ENCODE measurements around the gene KIF12.

The KIF12 gene

DNA sequence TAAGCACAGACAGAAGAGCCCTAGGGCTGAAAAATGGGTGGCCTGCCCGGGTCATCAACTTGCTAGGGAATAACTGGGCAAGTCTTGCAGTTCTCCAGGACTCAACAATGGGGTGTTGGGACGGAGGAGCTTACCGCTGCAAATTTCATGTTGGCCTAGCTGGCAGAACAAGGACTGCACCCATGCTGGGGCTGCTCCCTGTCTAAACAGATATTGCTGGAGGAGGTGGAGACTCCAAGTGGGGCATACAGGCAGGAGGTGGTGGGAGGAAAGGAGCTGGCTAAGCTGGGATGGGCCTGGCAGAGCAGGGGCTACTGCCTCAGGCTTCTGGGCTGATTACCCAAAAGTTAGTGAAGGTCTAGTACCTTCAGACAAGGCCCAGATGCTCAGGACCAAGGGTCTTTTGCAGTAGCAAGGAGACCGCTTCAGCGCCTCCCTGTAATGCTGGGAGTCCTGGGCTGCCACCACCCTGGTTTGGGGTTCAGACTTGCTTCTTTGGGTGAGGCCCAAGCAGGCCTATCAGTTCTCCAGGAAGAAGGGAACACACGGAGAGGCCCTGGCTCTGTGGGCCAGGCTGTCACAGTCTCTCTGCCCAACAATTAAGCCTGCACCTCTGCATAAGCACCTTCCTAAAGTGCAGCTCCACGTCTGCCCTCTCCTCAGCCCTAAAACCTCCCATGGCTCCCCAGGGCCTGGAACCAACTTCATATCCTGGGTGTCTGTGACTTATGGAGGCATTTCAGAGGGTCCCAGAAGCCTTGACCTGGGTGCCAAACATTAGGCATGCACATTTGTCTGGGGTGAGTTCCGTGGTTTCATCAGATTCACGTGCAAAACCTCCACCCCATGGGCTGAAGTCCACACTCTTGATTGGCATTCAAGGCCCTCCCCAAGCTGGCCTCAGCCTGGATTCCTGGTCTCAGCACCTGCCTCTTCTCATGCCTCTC is 24.2 kb upstream of the KIF12 start:
- no peak for DNase-seq (ENCODE audit: low spot score)

DNA sequence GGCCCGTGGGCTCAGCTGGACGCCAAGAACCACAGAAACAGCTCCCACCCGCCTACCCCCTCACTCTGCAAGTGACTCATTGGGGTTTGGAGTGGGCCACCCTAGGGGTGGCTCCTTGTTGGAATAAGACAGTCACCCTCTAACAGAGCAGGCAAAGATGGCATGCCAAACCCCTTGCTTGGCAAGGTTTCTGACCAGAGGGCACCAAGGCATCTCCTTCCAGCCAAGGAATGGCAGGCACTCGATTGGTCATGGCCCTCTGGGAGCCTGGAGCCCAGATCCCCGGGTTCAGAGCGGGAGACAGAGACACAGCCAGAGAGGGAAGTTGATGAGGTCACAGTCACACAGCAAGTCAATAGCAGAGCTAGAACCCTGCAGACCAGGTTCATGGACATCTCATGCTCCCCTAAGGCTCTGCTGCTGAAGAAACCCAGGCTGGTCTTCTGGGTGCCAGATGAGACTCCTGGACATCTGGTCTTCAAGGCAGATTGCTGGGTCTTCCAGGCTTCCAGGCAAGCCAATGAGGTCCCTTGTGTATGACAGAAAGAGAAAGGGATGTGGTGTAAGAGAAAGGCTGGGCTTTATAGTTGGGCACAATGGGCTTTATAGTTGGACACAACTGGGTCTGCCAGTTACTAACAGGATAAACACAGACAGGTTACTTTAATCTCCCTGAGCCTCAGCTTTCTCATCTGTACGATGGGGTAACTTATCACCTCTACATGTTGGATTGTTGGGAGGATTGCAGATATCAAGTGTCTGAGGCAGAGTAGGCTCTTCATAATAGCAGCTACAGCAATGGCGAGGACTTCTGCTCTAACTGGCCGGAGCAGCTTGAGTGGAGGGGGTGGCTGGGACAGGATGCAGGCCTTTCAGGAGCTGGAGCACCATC is 23.3 kb upstream of the KIF12 start:
- DNase-seq (ENCODE audit: low spot score) = no peak

DNA sequence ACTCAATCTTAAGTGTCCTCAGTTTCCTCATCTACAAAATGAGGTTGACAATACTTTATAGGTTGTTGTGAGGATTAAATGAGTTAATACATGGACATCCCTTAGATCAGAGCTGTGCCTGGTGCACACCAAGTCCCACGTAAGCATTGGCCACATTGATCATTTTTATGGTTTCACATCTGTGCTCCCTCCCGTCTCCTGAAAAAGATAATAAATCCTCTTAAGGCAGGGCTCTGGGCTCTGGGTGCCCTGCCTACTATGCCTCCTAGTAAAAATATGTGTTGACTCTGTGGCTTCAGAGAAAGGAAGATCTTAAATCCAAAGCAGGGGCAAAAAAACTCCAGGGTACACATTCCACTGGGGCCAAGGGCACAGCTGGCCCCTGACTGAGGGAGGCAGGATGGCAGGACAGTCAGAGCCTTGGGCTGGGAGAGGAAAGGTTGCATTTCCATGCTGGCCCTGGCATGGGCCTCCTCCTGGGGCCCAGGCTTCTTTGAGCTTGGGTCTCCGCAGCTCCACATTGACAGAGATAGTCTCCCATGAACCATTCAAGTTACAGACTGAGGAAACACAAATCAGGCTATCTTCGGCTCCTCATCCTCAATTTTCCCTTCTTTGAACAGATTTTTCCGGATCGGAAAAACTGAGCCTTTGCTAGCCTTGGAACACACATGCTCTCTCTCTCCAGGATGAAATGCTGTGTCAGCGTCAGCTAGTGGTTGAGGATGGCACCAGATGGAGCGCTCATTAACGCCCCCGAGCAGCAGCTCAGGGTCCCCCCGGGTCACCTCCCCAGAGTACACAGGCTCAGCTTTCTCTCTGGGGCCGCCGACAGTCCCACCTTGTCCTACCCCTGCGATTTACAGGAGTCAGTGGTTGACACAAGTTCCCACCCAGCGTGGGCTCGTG is 22.4 kb upstream of the KIF12 start:
- no peak for DNase-seq (ENCODE audit: low spot score)

DNA sequence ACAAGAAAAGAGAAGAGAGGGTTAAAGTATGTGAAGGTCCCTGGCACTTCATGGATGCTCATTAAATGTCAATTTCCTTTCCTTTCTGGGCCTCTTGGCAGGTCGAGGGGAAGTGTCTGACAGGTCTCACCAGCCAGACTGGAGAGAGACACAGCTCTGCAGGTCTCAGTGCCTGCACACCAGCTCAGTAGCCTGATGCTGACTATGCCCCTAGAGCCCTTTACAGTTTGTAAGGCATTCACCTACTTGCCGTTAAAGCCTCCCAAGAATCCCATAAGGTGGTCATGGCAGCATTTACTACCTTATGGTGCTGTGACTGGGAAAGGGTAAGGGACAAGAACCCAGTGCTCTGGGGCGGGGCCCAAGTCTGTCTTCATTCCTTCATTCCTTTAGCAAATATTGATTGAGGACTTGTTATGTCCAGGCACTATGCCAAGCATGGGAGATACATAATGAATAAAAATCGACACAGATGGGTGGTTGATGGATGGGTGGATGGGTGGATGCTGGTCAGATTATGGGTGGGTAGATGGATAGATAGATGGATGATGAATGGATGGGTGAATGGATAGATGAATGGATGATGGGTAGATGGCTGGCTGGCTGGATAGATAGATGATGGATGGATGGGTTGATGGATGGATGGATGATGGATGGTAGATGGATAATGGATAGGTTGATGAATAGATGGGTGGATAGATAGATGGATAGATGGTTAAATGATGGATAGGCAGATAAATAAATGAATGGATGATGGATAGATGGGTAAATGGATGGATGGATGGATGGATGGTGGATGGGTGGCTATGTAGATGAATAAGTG is 21.3 kb upstream of the KIF12 start:
- DNase-seq (ENCODE audit: low spot score) = no peak

DNA sequence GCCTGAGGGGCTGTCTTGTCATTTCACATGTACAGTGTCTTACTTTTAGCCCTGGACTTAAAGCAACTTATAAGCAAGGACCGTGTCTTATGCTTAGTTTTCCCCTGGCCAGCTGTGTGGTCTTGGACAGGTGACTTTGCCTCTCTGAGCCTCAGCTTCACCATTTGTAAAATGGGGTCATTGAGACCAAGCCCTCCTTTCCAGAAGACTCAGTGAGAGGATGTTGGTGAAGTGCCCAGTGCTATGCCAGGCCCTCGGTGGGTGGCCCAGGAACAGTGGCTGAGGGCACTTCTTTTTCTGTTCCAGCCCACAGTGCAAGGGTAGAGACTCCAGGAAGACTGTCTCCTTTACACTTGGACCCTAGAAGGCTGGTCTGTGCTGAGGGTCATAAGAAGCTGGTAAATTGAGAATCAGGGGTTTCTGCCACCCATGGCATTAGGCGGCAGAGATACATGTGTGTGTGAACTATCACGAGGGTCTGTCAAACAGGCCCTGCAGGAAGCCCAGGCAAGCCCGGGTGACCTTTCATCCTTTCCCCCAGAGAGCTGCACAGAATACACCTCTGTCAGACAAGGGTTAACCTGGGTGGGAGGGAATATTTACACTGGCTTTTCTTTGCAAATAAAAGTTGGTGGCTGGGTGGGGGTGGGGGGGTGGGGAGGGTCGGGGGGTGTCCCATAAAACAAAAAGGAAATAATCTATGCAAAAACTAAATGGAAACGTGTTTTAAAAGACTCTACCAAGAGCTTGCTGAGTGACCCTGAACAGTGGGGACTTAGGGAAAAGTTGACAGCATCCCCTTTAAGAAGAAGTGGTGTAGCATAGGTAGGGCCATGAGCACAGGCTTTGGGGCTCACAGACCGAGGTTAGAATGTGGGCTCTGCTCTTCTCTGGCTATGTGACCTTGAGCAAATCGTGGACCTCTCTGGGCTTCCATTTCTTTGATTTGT is 20.4 kb upstream of the KIF12 start:
- no peak for DNase-seq (ENCODE audit: low spot score)

DNA sequence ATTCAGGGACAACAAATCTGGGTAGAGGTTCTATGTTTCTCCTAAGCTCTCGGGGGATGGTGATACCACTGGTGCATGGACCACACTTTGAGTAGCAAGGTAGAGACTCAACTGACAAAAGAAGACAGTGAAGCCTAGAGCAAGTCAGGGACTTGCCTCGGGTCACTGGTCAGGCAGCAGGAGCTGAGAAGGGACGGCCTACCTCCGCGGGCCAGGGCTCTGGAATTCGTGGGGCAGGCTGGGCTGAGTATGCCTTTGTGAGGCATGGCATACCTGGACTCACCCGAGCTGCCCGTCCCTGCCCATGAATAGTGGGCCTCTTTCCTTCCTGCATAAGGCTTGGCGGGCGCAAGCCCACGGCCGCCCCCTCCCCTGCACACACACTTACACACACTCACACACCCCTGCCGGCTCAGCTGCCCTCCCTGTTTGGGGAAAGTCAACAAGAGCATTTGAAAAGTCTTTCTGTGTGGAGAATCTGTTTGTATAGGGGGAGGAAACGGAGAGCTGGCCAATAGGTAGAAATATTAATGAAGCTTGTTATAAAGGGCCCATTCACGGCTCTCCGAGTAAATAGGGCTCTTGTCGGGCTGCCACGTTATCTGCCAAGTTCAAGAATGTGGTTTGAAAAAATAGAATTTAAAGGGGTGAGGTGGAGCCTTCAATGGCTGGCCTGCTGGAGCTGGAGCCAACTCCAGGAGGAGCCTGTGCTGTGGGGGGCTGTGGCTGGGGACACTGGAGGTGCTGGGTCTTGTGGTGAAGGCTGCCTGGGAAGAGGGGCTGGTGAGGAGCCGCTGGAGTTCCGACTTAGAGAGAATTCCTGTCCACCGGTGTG is 19.1 kb upstream of the KIF12 start:
- DNase-seq (ENCODE audit: low spot score) = peak; percentile 10

DNA sequence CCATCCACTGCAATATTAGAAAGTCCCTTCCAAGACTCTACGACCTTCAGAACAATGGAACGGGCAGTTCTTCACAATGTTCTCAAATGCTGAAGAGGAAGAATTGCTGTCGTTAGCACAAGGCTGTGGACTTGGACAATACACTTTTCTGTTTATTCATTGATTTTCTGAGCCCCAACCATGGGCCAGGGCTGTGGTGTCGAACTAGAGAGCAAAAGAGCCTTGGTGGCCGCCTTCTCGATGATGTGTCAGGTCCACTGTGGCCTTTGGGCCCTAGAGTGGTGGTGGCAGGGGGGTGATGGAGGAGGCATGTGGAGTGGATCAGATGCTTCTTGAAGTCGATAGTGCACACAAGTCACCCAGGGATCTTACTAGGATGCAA is 18.5 kb upstream of the KIF12 start:
- DNase-seq (ENCODE audit: low spot score) = no peak

DNA sequence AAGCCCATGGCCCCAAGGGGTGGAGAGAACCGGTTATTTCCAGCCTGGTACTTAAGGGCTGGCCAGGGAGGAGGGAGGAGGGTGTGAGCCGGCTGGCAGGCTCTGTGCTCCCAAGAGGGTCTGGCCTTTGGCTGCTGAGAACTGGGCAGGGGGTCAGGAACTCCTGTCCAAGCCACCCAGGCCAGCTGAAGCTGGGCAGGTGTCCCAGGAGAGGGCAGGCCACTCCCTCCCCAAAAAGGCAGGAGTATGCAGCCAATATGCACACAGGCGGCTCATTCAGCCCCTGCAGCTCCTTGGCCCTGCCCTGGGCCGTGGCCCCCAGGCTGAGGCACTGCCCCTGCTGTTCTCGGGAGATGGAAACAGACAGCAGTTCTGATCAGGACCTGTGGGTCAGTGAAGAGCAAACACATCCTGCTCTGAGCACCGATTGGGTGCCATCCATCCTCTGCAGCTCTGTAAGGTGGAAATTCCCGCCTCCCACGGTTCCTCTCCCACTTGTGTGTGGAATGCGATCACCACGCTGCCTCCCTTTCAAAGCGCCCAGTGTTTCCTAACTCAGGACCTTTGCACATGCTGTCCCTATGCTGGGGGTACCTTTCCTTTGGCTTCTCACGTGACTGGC is 17.1 kb upstream of the KIF12 start:
- no peak for DNase-seq (ENCODE audit: low spot score)

DNA sequence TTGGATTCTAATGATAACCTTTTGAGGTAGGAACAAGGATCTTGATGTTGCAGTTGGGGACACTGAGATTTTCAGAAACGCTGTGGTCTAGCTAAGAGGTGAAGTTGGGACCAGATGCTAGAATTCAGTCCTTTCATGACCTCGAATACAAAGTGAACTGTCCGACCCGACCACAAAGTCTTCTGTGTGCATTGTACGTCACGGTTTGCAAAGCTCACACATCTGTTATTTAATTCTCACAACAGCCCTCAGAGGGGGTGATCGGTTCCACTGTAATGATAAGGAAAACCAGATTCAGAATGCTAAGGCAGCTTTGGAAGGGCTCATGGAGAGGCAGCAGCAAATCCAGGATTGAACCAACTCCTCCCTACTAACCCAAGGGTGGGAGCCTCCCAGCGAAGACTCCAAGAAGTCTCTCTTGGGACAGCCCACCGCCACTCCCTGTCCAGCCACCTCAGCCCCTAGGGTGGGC is 16.6 kb upstream of the KIF12 start:
- no peak for DNase-seq (ENCODE audit: low spot score)

DNA sequence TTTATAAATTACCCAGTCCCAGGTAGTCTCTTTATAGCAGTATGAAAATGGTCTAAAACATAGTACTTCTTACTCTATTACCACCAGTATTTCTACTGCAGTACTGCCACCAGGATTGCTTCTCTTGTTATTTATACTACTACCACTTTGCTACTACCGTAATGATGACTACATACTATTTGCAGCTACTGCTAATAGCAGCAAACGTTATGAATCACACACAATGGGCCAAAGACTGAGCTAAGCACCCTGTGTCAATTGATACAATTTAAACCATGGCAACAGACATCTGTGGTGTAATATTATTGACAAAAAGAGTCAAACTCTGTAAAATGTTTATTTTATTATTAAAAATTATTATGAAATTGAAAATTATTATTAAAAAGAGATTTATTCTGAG is 15.3 kb upstream of the KIF12 start:
- DNase-seq (ENCODE audit: low spot score) = no peak

DNA sequence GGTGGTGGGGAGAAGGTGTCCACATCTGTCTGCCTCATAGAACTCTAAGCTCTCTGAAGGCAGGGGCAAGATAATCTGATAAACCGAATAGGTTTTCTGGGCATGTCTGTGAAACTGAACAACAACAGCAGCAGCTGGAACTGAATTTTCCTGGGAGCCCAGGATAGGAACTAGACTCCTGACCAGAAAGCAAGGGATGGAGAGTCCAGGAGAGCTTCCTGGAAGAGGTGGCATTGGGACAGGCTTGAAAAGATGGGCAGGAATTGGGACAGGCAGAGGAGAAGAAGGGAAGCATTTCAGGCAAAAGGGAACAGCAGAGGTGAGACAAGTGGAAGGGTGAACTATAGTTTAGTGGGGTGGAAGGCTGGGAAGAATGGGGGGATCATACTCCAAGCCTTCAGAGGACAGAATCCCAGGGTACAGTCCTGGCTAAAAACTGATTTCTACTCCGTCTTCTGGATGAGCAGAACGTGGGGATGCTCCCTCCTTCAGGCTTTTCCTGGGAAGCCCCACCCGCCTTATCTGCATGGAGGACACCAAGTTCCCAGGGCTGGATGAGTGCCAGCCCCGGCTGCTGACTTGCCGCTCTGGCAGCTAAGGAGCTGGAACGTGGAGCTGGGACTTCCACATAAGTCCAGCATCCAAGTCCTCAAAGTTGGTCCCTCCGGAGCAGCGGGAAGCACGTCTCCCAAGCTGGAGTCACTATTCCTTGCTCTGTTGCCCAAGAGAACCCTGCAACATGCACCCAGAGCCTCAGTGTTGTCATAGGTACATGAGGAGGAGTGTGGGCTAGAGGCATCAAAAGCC is 13.9 kb upstream of the KIF12 start:
- DNase-seq (ENCODE audit: low spot score) = no peak

DNA sequence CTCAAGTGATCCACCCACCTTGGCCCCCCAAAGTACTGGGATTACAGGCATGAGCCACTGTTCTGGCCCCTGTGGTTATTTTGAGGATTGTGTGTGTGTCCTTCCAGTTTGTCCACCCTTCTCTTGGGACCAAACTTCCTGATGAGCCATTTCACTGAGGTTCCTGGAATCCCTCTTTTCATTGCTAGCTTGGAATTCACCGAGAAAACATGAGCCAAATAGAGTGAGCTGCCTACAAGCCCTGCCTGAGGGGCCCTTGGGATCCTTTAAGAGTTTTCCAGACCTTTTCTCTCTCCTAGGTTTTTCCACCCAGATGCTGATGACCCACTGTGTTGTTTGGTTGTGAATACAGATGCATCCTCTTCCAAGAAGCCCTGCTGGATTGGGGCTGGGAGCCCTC is 13.2 kb upstream of the KIF12 start:
- DNase-seq (ENCODE audit: low spot score) = no peak

DNA sequence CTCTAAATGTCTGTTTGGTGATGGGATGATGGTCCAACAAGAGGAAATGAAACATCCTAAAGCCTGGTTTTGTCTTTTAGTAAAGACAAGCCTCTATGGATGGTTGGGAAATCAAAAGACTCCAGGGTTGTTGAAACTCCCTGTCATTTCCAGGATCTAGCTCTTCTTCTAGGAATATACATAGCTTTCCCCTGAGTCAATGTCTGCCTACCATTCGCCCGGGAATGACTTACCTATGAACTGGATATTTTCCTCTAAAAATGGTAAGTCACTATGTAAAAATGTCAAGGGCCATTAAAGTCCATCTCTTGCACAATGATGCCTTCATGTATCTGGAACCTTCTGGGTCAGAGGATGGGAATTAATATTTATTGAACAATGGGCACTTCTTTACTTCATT is 11.1 kb upstream of the KIF12 start:
- DNase-seq (ENCODE audit: low spot score) = no peak

DNA sequence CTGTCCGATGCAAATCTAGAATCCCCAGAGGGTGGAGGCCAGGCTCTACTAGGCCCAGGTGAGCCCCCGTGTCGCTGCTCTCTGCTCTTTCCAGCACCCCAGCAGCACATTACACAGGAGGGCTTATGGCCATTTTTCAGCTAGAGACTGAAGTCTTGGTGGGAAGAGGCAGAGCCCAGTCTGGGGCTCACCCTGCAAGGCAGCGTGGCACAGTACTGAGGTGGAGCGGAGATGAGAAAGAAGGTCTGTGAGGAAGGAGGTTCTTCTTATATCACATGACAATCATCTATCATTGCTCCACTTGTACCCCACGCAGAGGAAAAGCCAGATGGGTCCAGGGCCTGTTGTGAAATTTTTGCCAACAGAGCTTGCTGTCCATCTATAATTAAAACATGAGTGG is 10.0 kb upstream of the KIF12 start:
- DNase-seq (ENCODE audit: low spot score) = no peak

DNA sequence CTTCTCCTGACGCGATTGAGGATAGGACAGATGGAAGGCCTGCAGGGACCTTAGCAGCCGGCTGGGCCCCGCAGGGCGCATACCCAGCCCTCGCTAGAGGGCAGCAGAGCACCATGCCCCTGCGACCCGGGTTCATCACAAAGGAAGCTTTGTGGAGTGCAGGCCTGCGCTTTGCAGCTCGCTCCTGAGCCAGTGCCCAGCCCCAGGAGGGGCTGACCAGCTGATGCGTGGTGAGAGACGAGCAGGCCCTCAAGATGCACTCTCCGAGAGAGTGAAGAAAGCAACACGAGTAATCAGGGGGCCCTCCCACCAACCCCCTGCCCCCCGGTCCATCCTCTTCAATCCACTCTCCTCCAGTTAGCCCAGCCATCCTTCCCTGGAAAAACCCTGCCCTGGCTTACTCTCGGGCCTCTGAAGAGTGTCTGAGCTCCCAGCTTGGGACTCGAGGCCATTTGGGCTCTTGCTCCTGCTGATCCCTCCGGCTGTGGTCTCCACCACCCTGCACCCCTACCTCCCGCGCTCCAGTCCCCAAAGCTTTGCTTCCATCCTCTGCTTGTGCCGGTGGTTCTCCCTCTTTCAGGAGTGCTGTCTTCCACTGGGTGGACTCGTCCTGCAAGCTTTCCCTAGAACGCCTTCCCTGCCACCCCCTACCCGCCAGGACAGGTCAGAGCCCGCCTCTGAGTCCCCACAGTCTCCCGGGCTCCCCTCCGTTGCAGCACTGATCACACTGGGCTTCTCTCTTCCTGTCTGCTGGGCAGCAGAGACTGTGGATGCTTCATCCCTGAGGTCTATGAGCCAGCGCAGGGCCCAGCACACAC is 9.1 kb upstream of the KIF12 start:
- DNase-seq (ENCODE audit: low spot score) = peak; percentile 70

DNA sequence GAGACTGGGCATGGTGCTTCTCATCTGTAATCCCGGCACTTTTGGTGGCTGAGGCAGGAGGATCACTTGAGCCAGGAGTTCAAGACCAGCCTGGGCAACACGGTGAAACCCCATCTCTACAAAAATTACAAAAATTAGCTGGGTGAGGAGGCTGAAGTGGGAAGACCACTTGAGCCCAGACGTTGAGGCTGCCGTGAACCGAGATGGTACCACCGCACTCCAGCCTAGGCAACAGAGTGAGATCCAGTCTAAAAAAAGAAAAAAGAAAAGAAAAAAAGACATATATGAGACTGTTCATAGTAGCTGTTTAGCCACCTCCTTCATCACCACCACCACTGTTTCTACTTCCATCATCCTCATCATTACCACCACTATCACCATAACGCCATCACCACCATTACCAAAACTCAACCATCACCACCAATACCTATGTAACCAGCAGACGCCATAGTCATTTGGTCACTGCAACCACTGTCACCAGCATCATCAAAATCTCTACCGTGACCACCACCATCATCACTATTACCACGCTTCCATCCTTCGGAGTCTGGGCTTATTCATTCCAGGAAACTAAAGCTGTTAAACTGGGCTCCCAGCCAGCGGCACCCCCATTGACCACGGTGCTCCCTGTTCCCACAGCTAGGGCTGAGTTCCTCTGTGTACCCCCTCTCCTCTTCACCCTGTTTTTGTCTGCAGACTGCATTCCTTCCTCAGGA is 8.4 kb upstream of the KIF12 start:
- DNase-seq (ENCODE audit: low spot score) = no peak

Measured in SW480 (cell line).